Osteocyte (in vitro differentiated cells): ENCODE measurements around the gene NRG2. TPM values are rescaled to one million over a fixed set of nuclear protein-coding genes. Genes with fewer than 3 reads are reported as not detected.

ENCODE experiments used
- DNase-seq: peaks from one replicate; pipeline ENCODE4 v3.0.0; 2021; ENCODE audit warnings: mixed read lengths; ENCODE audit not compliant: unreplicated experiment; ENCODE audit errors: extremely low spot score
- H3K27ac Mint-ChIP-seq: one replicate; pipeline ENCODE4 v1.8.0; 2021; ENCODE audit warnings: mild to moderate bottlenecking, mixed read lengths; ENCODE audit not compliant: unreplicated experiment
- H3K27me3 Mint-ChIP-seq: one replicate; pipeline ENCODE4 v1.8.0; 2021; ENCODE audit warnings: mixed read lengths; ENCODE audit not compliant: unreplicated experiment
- H3K36me3 Mint-ChIP-seq: one replicate; pipeline ENCODE4 v1.8.0; 2021; ENCODE audit warnings: mixed read lengths; ENCODE audit not compliant: unreplicated experiment
- H3K4me1 Mint-ChIP-seq: one replicate; pipeline ENCODE4 v1.8.0; 2021; ENCODE audit warnings: mixed read lengths; ENCODE audit not compliant: unreplicated experiment
- H3K4me3 Mint-ChIP-seq: one replicate; pipeline ENCODE4 v1.8.0; 2021; ENCODE audit warnings: mild to moderate bottlenecking, moderate library complexity, mixed read lengths; ENCODE audit not compliant: unreplicated experiment
- H3K9me3 Mint-ChIP-seq: one replicate; pipeline ENCODE4 v1.8.0; 2021; ENCODE audit warnings: mixed read lengths; ENCODE audit not compliant: unreplicated experiment
- total RNA-seq: library from RNA; stranded (reverse); gene quantifications from 2 replicates; pipeline ENCODE4 v1.2.1, GENCODE V29; 2021
- TF ChIP-seq, protein P1 (sequence below): fragments of 200-600 bp; sonication (generic); IDR thresholded peaks from 2 replicates; pipeline ENCODE4 v1.5.0; 2021; ENCODE audit warnings: antibody characterized with exemption, mild to moderate bottlenecking, moderate library complexity

NRG2 gene
- total RNA-seq, 1 donor from 2014 or later: 0.86 TPM

GRCh38 chr5:139845846-139846681 is 197.0 kb downstream of the NRG2 start:
- H3K4me1 Mint-ChIP-seq: peaks cover 3% of the 10 kb centered on the region
- no peaks in the 10 kb centered on the region for H3K36me3 Mint-ChIP-seq
- no peak overlapping the region for H3K4me3 Mint-ChIP-seq
- TF ChIP-seq, protein P1, sequence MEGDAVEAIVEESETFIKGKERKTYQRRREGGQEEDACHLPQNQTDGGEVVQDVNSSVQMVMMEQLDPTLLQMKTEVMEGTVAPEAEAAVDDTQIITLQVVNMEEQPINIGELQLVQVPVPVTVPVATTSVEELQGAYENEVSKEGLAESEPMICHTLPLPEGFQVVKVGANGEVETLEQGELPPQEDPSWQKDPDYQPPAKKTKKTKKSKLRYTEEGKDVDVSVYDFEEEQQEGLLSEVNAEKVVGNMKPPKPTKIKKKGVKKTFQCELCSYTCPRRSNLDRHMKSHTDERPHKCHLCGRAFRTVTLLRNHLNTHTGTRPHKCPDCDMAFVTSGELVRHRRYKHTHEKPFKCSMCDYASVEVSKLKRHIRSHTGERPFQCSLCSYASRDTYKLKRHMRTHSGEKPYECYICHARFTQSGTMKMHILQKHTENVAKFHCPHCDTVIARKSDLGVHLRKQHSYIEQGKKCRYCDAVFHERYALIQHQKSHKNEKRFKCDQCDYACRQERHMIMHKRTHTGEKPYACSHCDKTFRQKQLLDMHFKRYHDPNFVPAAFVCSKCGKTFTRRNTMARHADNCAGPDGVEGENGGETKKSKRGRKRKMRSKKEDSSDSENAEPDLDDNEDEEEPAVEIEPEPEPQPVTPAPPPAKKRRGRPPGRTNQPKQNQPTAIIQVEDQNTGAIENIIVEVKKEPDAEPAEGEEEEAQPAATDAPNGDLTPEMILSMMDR: no peak
- no peak overlapping the region for H3K27ac Mint-ChIP-seq
- no peaks in the 10 kb centered on the region for H3K9me3 Mint-ChIP-seq
- no peak for DNase-seq
- peaks cover 50% of the 10 kb centered on the region for H3K27me3 Mint-ChIP-seq

DNA sequence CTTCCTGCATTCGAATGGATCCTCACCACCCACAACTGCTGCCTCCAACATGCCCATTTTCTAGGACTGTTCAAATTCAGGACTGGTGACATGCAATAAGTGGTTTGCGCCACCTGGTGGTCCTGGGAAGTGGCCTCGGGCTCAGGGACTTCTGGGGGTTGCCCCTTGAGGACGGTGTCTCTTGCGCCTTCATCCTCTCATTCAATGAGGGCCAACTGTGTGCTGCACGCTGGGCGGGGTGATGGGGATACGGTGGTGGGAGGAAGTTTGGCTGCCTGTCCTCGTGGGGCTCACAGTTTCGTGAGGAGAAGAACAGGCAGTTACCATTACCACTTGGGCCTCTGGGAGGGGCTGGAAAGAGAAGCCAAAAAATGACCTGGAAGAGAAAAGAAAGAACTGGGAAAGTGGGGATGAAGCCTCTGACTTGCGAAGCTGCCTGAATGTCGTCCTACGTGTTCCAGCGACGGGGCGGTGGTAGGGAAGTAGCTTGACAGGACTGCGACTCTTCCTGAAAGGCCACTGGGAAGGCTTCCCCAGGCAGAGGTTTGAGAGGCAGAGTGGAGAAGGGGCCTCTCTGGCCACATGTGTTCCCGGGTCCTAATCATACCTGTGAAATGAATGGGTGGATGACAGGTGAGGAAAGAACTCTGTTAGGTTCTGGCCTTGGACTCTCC is 198.5 kb downstream of the NRG2 start:
- peak; percentile 89 for DNase-seq
- Mint-ChIP-seq H3K4me3 (no peak overlapping the region), H3K36me3 (no peaks in the 10 kb centered on the region), H3K9me3 (no peaks in the 10 kb centered on the region), H3K27me3 (peaks cover 48% of the 10 kb centered on the region), H3K27ac (no peak overlapping the region), H3K4me1 (peaks cover under 1% of the 10 kb centered on the region)
- TF ChIP-seq, protein P1: peak; percentile 77

GRCh38 chr5:139843991-139844390 is 199.1 kb downstream of the NRG2 start:
- Mint-ChIP-seq H3K9me3 (no peaks in the 10 kb centered on the region), H3K27me3 (peaks cover 45% of the 10 kb centered on the region), H3K4me1 (no peaks in the 10 kb centered on the region), H3K4me3 (no peak overlapping the region), H3K36me3 (no peaks in the 10 kb centered on the region), H3K27ac (no peak overlapping the region)
- DNase-seq: no peak
- TF ChIP-seq, protein P1: no peak

DNA sequence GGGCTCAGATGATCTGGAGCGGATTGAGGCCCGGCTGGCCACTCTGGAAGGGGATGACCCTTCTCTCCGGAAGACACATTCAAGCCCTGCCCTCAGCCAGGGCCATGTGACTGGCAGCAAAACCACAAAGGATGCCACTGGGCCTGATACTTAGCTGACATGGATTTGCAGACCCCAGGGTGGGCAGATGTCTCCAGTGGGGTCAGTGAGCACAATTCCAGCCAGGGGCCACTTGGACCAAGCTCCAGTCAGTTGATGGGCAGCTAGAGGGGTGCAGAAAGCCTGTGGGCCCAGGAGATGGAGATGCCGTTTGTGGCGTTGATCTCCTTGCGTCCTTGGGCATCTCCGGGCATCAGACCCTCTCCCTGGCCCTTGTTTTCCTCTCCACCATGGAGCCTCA is 200.8 kb downstream of the NRG2 start:
- Mint-ChIP-seq H3K27me3 (peaks cover 43% of the 10 kb centered on the region), H3K4me3 (no peak overlapping the region), H3K4me1 (no peaks in the 10 kb centered on the region), H3K9me3 (no peaks in the 10 kb centered on the region), H3K27ac (no peak overlapping the region), H3K36me3 (no peaks in the 10 kb centered on the region)
- DNase-seq: no peak
- TF ChIP-seq, protein P1: no peak

GRCh38 chr5:139841549-139841948 is 201.6 kb downstream of the NRG2 start:
- no peak for DNase-seq
- TF ChIP-seq, protein P1: no peak
- no peaks in the 10 kb centered on the region for H3K9me3 Mint-ChIP-seq
- H3K4me3 Mint-ChIP-seq: no peak overlapping the region
- H3K36me3 Mint-ChIP-seq: no peaks in the 10 kb centered on the region
- no peak overlapping the region for H3K27ac Mint-ChIP-seq
- no peaks in the 10 kb centered on the region for H3K4me1 Mint-ChIP-seq
- H3K27me3 Mint-ChIP-seq: peaks cover 39% of the 10 kb centered on the region
